ENCODE measurements around the gene NMNAT2.

DNA sequence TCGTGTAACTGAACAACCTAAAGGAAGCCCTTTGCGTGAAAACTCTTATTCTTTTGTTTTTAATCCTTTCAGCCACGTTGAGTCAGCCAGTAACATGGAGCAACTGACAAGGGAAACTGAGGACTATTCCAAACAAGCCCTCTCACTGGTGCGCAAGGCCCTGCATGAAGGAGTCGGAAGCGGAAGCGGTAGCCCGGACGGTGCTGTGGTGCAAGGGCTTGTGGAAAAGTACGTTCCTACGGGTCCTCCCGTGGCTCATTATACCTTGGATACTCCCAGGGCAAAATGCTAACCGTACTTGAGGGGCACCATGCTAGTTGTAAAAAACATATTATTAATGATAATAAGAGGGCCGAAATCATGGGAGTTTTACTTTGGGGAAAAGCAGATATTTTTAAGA lies 182.7 kb downstream of the NMNAT2 start:
- TF ChIP-seq, protein P1, sequence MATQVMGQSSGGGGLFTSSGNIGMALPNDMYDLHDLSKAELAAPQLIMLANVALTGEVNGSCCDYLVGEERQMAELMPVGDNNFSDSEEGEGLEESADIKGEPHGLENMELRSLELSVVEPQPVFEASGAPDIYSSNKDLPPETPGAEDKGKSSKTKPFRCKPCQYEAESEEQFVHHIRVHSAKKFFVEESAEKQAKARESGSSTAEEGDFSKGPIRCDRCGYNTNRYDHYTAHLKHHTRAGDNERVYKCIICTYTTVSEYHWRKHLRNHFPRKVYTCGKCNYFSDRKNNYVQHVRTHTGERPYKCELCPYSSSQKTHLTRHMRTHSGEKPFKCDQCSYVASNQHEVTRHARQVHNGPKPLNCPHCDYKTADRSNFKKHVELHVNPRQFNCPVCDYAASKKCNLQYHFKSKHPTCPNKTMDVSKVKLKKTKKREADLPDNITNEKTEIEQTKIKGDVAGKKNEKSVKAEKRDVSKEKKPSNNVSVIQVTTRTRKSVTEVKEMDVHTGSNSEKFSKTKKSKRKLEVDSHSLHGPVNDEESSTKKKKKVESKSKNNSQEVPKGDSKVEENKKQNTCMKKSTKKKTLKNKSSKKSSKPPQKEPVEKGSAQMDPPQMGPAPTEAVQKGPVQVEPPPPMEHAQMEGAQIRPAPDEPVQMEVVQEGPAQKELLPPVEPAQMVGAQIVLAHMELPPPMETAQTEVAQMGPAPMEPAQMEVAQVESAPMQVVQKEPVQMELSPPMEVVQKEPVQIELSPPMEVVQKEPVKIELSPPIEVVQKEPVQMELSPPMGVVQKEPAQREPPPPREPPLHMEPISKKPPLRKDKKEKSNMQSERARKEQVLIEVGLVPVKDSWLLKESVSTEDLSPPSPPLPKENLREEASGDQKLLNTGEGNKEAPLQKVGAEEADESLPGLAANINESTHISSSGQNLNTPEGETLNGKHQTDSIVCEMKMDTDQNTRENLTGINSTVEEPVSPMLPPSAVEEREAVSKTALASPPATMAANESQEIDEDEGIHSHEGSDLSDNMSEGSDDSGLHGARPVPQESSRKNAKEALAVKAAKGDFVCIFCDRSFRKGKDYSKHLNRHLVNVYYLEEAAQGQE (IDR thresholded peaks at IDR 0.05; ENCODE audit: insufficient read depth in 1 of 2, low read depth in 2 of 2, low read length in 1 of 2), result no peak
- TF ChIP-seq POLR2AphosphoS5 (IDR thresholded peaks at IDR 0.05; ENCODE audit: low read depth, low read length), result no peak
- TF ChIP-seq SIN3A (IDR thresholded peaks at IDR 0.05; ENCODE audit: borderline replicate concordance, insufficient read depth, low read depth, low read length), result no peak

Measured in Panc1 (cell line).